ENCODE measurements around the gene ANP32E. TPM values are rescaled to one million over a fixed set of nuclear protein-coding genes. Genes with fewer than 3 reads are reported as not detected.

Gene ANP32E
- 16.6 TPM for total RNA-seq (2013)
- polyA plus RNA-seq = 10 to 100 TPM in 2 of 3 donors, 1 to 10 TPM in 1; 4.6 to 26.6 (median 20.4) TPM
- polyA minus RNA-seq = 2.2 and 3.6 TPM in 2 replicates
- total RNA-seq = 6.5 to 46.0 (median 36.4) reads per million in 11 experiments

DNA sequence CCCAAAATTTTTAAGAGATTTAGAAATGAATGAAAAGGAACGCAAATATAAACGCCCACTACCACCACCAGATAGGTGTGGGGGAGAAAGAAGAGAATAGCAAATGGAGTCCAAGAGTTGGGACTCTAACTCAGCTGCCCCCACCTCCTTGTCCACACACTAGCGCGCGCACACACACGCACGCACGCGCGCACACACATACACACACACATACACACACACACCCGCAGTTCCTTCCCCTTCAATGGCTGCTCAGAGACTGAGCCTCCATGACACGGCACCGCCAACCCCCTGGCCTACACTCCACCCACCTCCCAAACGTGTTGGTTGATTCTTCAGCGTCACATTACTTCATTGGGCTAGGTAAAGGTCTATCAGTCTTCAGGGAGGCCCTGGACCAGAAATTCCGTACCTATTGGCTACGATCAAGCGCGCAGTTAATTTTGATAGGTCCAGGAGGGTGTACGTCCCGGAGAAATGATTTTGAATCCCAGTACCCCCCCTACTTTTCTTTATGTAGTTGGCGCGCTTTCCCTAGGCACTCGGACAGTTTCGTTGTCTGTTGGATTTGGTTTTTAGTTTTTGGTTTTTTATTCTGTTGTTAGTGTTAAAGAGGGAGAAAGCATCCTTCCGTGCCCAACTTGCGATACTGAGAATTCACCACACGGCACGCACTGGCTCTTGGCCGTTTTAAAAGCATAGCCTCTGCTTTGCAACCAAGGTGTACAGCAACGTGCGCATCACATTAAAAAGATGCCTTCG, at the start of gene ANP32E:
Gene ANP32E, minus strand, starts transcription at position 261 of the 762 bp plus-strand sequence. CDS start 326 bp downstream, outside the sequence.
- H3K4me3 Mint-ChIP-seq = peak within 1 kb of the TSS in 1 of 2 donors; percentile 31
- Histone ChIP-seq H3K27ac (ENCODE audit: low read depth in 1 of 2, low read length in 2 of 2) (peak within 1 kb of the TSS; percentile 97), H3K36me3 (replicated peaks in 1 of 2; ENCODE audit: control insufficient read depth in 1 of 2, insufficient read depth in 2 of 2, low read length in 2 of 2) (peaks cover 0 to 4% of the 10 kb centered on the region in 2 donors), H2AFZ (ENCODE audit: insufficient read depth, low read depth, low read length, poor library complexity, severe bottlenecking) (peak within 1 kb of the TSS; percentile 92), H3K27me3 (ENCODE audit: control insufficient read depth in 2 of 2, insufficient read depth in 2 of 2, low read length in 2 of 2) (no peaks in the 10 kb centered on the region), H3K79me2 (ENCODE audit: insufficient read depth, low read length) (peaks cover 46% of the 10 kb centered on the region), H3K4me2 (replicated peaks; ENCODE audit: extremely low read depth, low read length, poor library complexity, severe bottlenecking) (peak within 1 kb of the TSS; percentile 99), H3K9ac (ENCODE audit: insufficient read depth, low read length, poor library complexity, severe bottlenecking) (peak within 1 kb of the TSS; percentile 93), H3K9me3 (replicated peaks in 1 of 2; ENCODE audit: control insufficient read depth in 1 of 2, insufficient read depth in 1 of 2, low read length in 2 of 2) (no peaks in the 10 kb centered on the region), H3K4me1 (ENCODE audit: control insufficient read depth in 1 of 2, insufficient read depth in 2 of 2, low read length in 2 of 2) (peaks cover 24 to 25% of the 10 kb centered on the region in 2 donors), H4K20me1 (ENCODE audit: insufficient read depth, low read length) (no peaks in the 10 kb centered on the region), H3K4me3 (replicated peaks in 1 of 3; ENCODE audit: low read depth in 2 of 3, low read length in 3 of 3) (peak within 1 kb of the TSS; percentile 81 to 89 (median 82))
- H3K4me1 Mint-ChIP-seq = peaks cover 18% of the 10 kb centered on the region
- TF ChIP-seq CTCF (IDR thresholded peaks at IDR 0.05) = no peak
- peaks cover 0 to 2% (median 1%) of the 10 kb centered on the region in 3 donors for H3K27me3 Mint-ChIP-seq (ENCODE audit: low read depth in 3 of 3)
- WGBS (ENCODE audit: insufficient coverage) = 0% methylated on average over 16 of the region's 33 CpGs
- peak within 1 kb of the TSS in 6 of 7 donors; percentile 96 to 99 (median 98) for H3K27ac Mint-ChIP-seq
- DNase-seq = peak; percentile 96 to 97 (median 97)
- H3K36me3 Mint-ChIP-seq = no peaks in the 10 kb centered on the region
- intact Hi-C loops (cut with micrococcal nuclease) = loop anchor here in 1 of 2 donors (10.0 kb wide), 1 partner anchor 51 kb away; no protein-coding TSS in a partner anchor
- no peaks in the 10 kb centered on the region for H3K9me3 Mint-ChIP-seq

DNA sequence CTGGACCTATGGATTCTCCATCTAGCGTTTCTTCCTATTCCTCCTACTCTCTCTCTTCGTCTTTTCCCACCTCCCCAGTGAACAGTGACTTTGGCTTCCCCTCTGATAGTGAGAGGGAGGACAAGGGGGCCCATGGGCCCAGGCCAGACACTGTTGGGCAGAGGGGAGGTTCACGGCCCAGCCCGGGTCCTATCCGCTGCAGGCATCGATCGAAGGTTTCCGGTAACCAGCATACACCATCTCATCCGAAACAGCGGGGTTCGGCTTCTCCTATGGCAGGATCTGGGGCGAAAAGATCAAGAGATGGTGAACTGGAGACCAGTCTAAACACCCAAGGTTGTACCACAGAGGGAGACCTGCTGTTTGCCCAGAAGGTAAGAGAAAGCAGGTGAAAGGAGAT, 47.3 kb upstream of the ANP32E start:
- no peaks in the 10 kb centered on the region for H3K79me2 ChIP-seq (ENCODE audit: insufficient read depth, low read length)
- peaks cover 8 to 9% of the 10 kb centered on the region in 2 donors for H3K9me3 ChIP-seq (replicated peaks in 1 of 2; ENCODE audit: control insufficient read depth in 1 of 2, insufficient read depth in 1 of 2, low read length in 2 of 2)
- intact Hi-C loops (cut with micrococcal nuclease) = no loop called here
- H3K4me2 ChIP-seq (replicated peaks; ENCODE audit: extremely low read depth, low read length, poor library complexity, severe bottlenecking) = no peak overlapping the region
- H3K9ac ChIP-seq (ENCODE audit: insufficient read depth, low read length, poor library complexity, severe bottlenecking) = no peak overlapping the region
- Mint-ChIP-seq H3K27me3 (ENCODE audit: low read depth in 3 of 3) (peaks cover 46 to 50% (median 47%) of the 10 kb centered on the region in 3 donors), H3K27ac (no peak overlapping the region), H3K36me3 (peaks cover 8 to 14% of the 10 kb centered on the region in 2 donors), H3K9me3 (peaks cover 5 to 13% (median 11%) of the 10 kb centered on the region in 7 donors), H3K4me1 (peaks cover 17% of the 10 kb centered on the region), H3K4me3 (peak overlapping the region in 1 of 2 donors; percentile 97)
- no peaks in the 10 kb centered on the region for H3K36me3 ChIP-seq (replicated peaks in 1 of 2; ENCODE audit: control insufficient read depth in 1 of 2, insufficient read depth in 2 of 2, low read length in 2 of 2)
- no peak overlapping the region for H2AFZ ChIP-seq (ENCODE audit: insufficient read depth, low read depth, low read length, poor library complexity, severe bottlenecking)
- no peaks in the 10 kb centered on the region for H4K20me1 ChIP-seq (ENCODE audit: insufficient read depth, low read length)
- H3K27me3 ChIP-seq (ENCODE audit: control insufficient read depth in 2 of 2, insufficient read depth in 2 of 2, low read length in 2 of 2) = peaks cover 18 to 42% of the 10 kb centered on the region in 2 donors
- H3K4me1 ChIP-seq (ENCODE audit: control insufficient read depth in 1 of 2, insufficient read depth in 2 of 2, low read length in 2 of 2) = peaks cover 19% of the 10 kb centered on the region in 2 donors
- no peak for DNase-seq
- no peak overlapping the region for H3K4me3 ChIP-seq (replicated peaks in 1 of 3; ENCODE audit: low read depth in 2 of 3, low read length in 3 of 3)
- no peak overlapping the region for H3K27ac ChIP-seq (ENCODE audit: low read depth in 1 of 2, low read length in 2 of 2)
- no peak for TF ChIP-seq CTCF (IDR thresholded peaks at IDR 0.05)
- 96% methylated on average over 9 of the region's 12 CpGs for WGBS (ENCODE audit: insufficient coverage)

All from CD14-positive monocyte (primary cell).